Activated naive CD4-positive, alpha-beta T cell treated with anti-CD3 and anti-CD28 coated beads, Interleukin-2, amount 10 ng/mL, durations not matched to agents 7 days and 5 days (primary cell): ENCODE measurements around the gene LRBA.
A peak's percentile ranks its signal among the peaks of the same experiment; 100 is the strongest.
"Not testable (repeated sequence)": the region's sequence is repeated elsewhere in the genome, so short reads cannot be mapped to it uniquely, and the experiment has no call there.

Experiments used
- CTCF ChIA-PET: fragments of 350-600 bp; sonication (Branson Sonifier 250); formaldehyde crosslinking; loops from one replicate; lab custom pipeline; 2021; ENCODE audit warnings: antibody characterized with exemption; lab: Charles Lee
- DNase-seq: peaks from one replicate; pipeline ENCODE4 v3.0.0-alpha.2; 2020
- H3K27ac Mint-ChIP-seq: one replicate; pipeline ENCODE4 v1.8.0; 2021; ENCODE audit warnings: mild to moderate bottlenecking, moderate library complexity, mixed read lengths
- H3K27me3 Mint-ChIP-seq: one replicate; pipeline ENCODE4 v1.8.0; 2021; ENCODE audit warnings: mild to moderate bottlenecking, mixed read lengths
- H3K36me3 Mint-ChIP-seq: one replicate; pipeline ENCODE4 v1.8.0; 2021; ENCODE audit warnings: mixed read lengths
- H3K4me1 Mint-ChIP-seq: one replicate; pipeline ENCODE4 v1.8.0; 2021; ENCODE audit warnings: mixed read lengths
- H3K4me3 Mint-ChIP-seq: one replicate; pipeline ENCODE4 v1.8.0; 2021; ENCODE audit warnings: mild to moderate bottlenecking, moderate library complexity, mixed read lengths
- H3K9me3 Mint-ChIP-seq: one replicate; pipeline ENCODE4 v1.8.0; 2021; ENCODE audit warnings: mixed read lengths

The LRBA gene

GRCh38 chr4:151031831-151032605 is 16.9 kb upstream of the LRBA start:
- peak overlapping the region; percentile 22 for H3K4me3 Mint-ChIP-seq
- peaks cover 17% of the 10 kb centered on the region for H3K4me1 Mint-ChIP-seq
- H3K27me3 Mint-ChIP-seq, result no peaks in the 10 kb centered on the region
- H3K27ac Mint-ChIP-seq, result no peak overlapping the region
- no peak for DNase-seq
- H3K36me3 Mint-ChIP-seq, result no peaks in the 10 kb centered on the region
- H3K9me3 Mint-ChIP-seq, result no peaks in the 10 kb centered on the region
- CTCF ChIA-PET, result interaction anchor here (1.0 to 1.2 kb wide), 2 partner anchors 67 to 68 kb away, joined by 3 read pairs; no protein-coding TSS in a partner anchor

GRCh38 chr4:151029537-151029936 is 14.5 kb upstream of the LRBA start:
- no peaks in the 10 kb centered on the region for H3K27me3 Mint-ChIP-seq
- no peak overlapping the region for H3K4me3 Mint-ChIP-seq
- no peaks in the 10 kb centered on the region for H3K9me3 Mint-ChIP-seq
- no peak overlapping the region for H3K27ac Mint-ChIP-seq
- DNase-seq, result no peak
- CTCF ChIA-PET, result interaction anchor here (1.5 kb wide), 1 partner anchor 71 kb away, joined by 3 read pairs; no protein-coding TSS in a partner anchor
- no peaks in the 10 kb centered on the region for H3K36me3 Mint-ChIP-seq
- H3K4me1 Mint-ChIP-seq, result peaks cover 17% of the 10 kb centered on the region

- H3K27me3 Mint-ChIP-seq, DNase-seq, H3K4me3 Mint-ChIP-seq, H3K9me3 Mint-ChIP-seq, H3K36me3 Mint-ChIP-seq, H3K27ac Mint-ChIP-seq, CTCF ChIA-PET: not testable (repeated sequence)
- H3K4me1 Mint-ChIP-seq, result peaks cover 17% of the 10 kb centered on the region
These were observed 13.9 kb upstream of the LRBA start for GRCh38 chr4:151029006-151029405.

GRCh38 chr4:151025759-151026158 is 10.7 kb upstream of the LRBA start:
- Mint-ChIP-seq H3K4me3 (no peak overlapping the region), H3K4me1 (peaks cover 4% of the 10 kb centered on the region)
- CTCF ChIA-PET, result no interaction called here

GRCh38 chr4:151022586-151022985 is 7.5 kb upstream of the LRBA start:
- Mint-ChIP-seq H3K9me3 (no peaks in the 10 kb centered on the region), H3K36me3 (no peaks in the 10 kb centered on the region), H3K4me1 (no peaks in the 10 kb centered on the region), H3K27me3 (peaks cover 6% of the 10 kb centered on the region), H3K27ac (no peak overlapping the region), H3K4me3 (no peak overlapping the region)
- CTCF ChIA-PET, result no interaction called here
- no peak for DNase-seq

More at GRCh38 chr4:151025759-151026158, 10.7 kb upstream of the LRBA start:
- H3K9me3 Mint-ChIP-seq, result no peaks in the 10 kb centered on the region
- H3K27ac Mint-ChIP-seq, result no peak overlapping the region
- H3K27me3 Mint-ChIP-seq, result no peaks in the 10 kb centered on the region
- no peaks in the 10 kb centered on the region for H3K36me3 Mint-ChIP-seq
- no peak for DNase-seq

GRCh38 chr4:151021637-151022334 is 6.7 kb upstream of the LRBA start:
- H3K9me3 Mint-ChIP-seq, result no peaks in the 10 kb centered on the region
- CTCF ChIA-PET, result no interaction called here
- no peak overlapping the region for H3K27ac Mint-ChIP-seq
- peaks cover 3% of the 10 kb centered on the region for H3K4me1 Mint-ChIP-seq
- peaks cover 6% of the 10 kb centered on the region for H3K27me3 Mint-ChIP-seq
- no peaks in the 10 kb centered on the region for H3K36me3 Mint-ChIP-seq
- H3K4me3 Mint-ChIP-seq, result no peak overlapping the region
- DNase-seq, result no peak

- Mint-ChIP-seq H3K9me3 (no peaks in the 10 kb centered on the region), H3K27ac (peak overlapping the region; percentile 99), H3K4me3 (peak overlapping the region; percentile 100), H3K36me3 (peaks cover 8% of the 10 kb centered on the region), H3K4me1 (peaks cover 31% of the 10 kb centered on the region), H3K27me3 (peaks cover 6% of the 10 kb centered on the region)
- CTCF ChIA-PET, result no interaction called here
- peak; percentile 83 for DNase-seq
These were observed 619 bp upstream of the LRBA start for GRCh38 chr4:151015459-151016347.

GRCh38 chr4:151013944-151014343 is 1.1 kb downstream of the LRBA start:
- H3K4me3 Mint-ChIP-seq, result peak overlapping the region; percentile 100
- peak overlapping the region; percentile 99 for H3K27ac Mint-ChIP-seq
- CTCF ChIA-PET, result interaction anchor here (0.6 to 1.8 kb wide), 3 partner anchors 10 to 288 kb away, joined by 3 to 9 read pairs (median 3); partner anchors contain the start of gene RPS3A
- DNase-seq, result no peak
- H3K27me3 Mint-ChIP-seq, result no peaks in the 10 kb centered on the region
- H3K4me1 Mint-ChIP-seq, result peaks cover 31% of the 10 kb centered on the region
- H3K36me3 Mint-ChIP-seq, result peaks cover 10% of the 10 kb centered on the region
- H3K9me3 Mint-ChIP-seq, result no peaks in the 10 kb centered on the region

GRCh38 chr4:151013491-151013890 is 1.6 kb downstream of the LRBA start:
- CTCF ChIA-PET, result interaction anchor here (0.6 to 1.8 kb wide), 4 partner anchors 10 to 288 kb away, joined by 3 to 9 read pairs (median 3); partner anchors contain the start of gene RPS3A
- Mint-ChIP-seq H3K36me3 (peaks cover 10% of the 10 kb centered on the region), H3K4me3 (peak overlapping the region; percentile 100), H3K4me1 (peaks cover 31% of the 10 kb centered on the region), H3K27ac (no peak overlapping the region), H3K27me3 (no peaks in the 10 kb centered on the region), H3K9me3 (no peaks in the 10 kb centered on the region)
- no peak for DNase-seq

GRCh38 chr4:151012820-151013219 is 2.3 kb downstream of the LRBA start:
- Mint-ChIP-seq H3K4me3 (peak overlapping the region; percentile 100), H3K27me3 (no peaks in the 10 kb centered on the region), H3K36me3 (peaks cover 10% of the 10 kb centered on the region), H3K9me3 (no peaks in the 10 kb centered on the region), H3K27ac (peak overlapping the region; percentile 7), H3K4me1 (peaks cover 32% of the 10 kb centered on the region)
- CTCF ChIA-PET, result interaction anchor here (1.0 to 1.8 kb wide), 2 partner anchors 10 to 86 kb away, joined by 3 to 9 read pairs; partner anchors contain the start of gene RPS3A
- DNase-seq, result no peak

GRCh38 chr4:151012376-151012775 is 2.7 kb downstream of the LRBA start:
- Mint-ChIP-seq H3K36me3 (peaks cover 12% of the 10 kb centered on the region), H3K4me3 (peak overlapping the region; percentile 47), H3K4me1 (peaks cover 34% of the 10 kb centered on the region), H3K9me3 (no peaks in the 10 kb centered on the region), H3K27me3 (no peaks in the 10 kb centered on the region), H3K27ac (no peak overlapping the region)
- CTCF ChIA-PET, result interaction anchor here (1.0 to 1.8 kb wide), 2 partner anchors 9 to 87 kb away, joined by 3 to 9 read pairs; partner anchors contain the start of gene RPS3A
- no peak for DNase-seq

- H3K27ac Mint-ChIP-seq, result no peak overlapping the region
- CTCF ChIA-PET, result interaction anchor here (1.3 kb wide), 1 partner anchor 10 kb away, joined by 3 read pairs; the partner anchor contains the start of gene LRBA
- peaks cover 7% of the 10 kb centered on the region for H3K4me1 Mint-ChIP-seq
- H3K27me3 Mint-ChIP-seq, result no peaks in the 10 kb centered on the region
- peaks cover 24% of the 10 kb centered on the region for H3K36me3 Mint-ChIP-seq
- H3K9me3 Mint-ChIP-seq, result no peaks in the 10 kb centered on the region
- no peak for DNase-seq
- H3K4me3 Mint-ChIP-seq, result no peak overlapping the region
These were observed 10.9 kb downstream of the LRBA start for GRCh38 chr4:151004222-151004621.

- Mint-ChIP-seq H3K27me3 (no peaks in the 10 kb centered on the region), H3K36me3 (peaks cover 25% of the 10 kb centered on the region), H3K27ac (no peak overlapping the region), H3K4me3 (no peak overlapping the region), H3K4me1 (peaks cover 5% of the 10 kb centered on the region), H3K9me3 (no peaks in the 10 kb centered on the region)
- DNase-seq, result no peak
- CTCF ChIA-PET, result no interaction called here
These were observed 14.2 kb downstream of the LRBA start for GRCh38 chr4:151000747-151001429.
